ENCODE data around the gene LSM5. TPM values are rescaled to one million over a fixed set of nuclear protein-coding genes. Genes with fewer than 3 reads are reported as not detected.

LSM5 gene
- total RNA-seq, 1 experiment from 2014 or later = 87.3 TPM

- H3K36me3 Mint-ChIP-seq (ENCODE audit: insufficient read depth, unreplicated experiment) = no peaks in the 10 kb centered on the region
- no peak for TF ChIP-seq CTCF (IDR thresholded peaks at IDR 0.05; ENCODE audit: unreplicated experiment)
- no TSS peak for BruUV-seq (replicated peaks)
- DNase-seq (ENCODE audit: unreplicated experiment) = no peak
- no peaks in the 10 kb centered on the region for H3K27me3 Mint-ChIP-seq (ENCODE audit: insufficient read depth, unreplicated experiment)
- H3K27ac Mint-ChIP-seq (ENCODE audit: low read depth, unreplicated experiment) = no peak overlapping the region
- ChIA-PET POLR2A (interaction anchor here (1.5 kb wide), 1 partner anchor 32 kb away, joined by 3 read pairs; the partner anchor contains the start of gene LSM5), CTCF (interaction anchor here (0.9 kb wide), 1 partner anchor 253 kb away, joined by 3 read pairs; no protein-coding TSS in a partner anchor)
- no peaks in the 10 kb centered on the region for H3K9me3 Mint-ChIP-seq (ENCODE audit: unreplicated experiment)
- no peaks in the 10 kb centered on the region for H3K4me1 Mint-ChIP-seq (ENCODE audit: insufficient read depth, unreplicated experiment)
- H3K4me3 Mint-ChIP-seq (ENCODE audit: unreplicated experiment) = no peak overlapping the region
- intact Hi-C loops (cut with micrococcal nuclease) = no loop called here
These were observed 32.2 kb downstream of the LSM5 start for GRCh38 chr7:32458025-32458424.

- Mint-ChIP-seq H3K9me3 (ENCODE audit: unreplicated experiment) (peaks cover 13% of the 10 kb centered on the region), H3K27me3 (ENCODE audit: insufficient read depth, unreplicated experiment) (peaks cover 11% of the 10 kb centered on the region), H3K4me1 (ENCODE audit: insufficient read depth, unreplicated experiment) (no peaks in the 10 kb centered on the region), H3K4me3 (ENCODE audit: unreplicated experiment) (no peak overlapping the region), H3K36me3 (ENCODE audit: insufficient read depth, unreplicated experiment) (no peaks in the 10 kb centered on the region), H3K27ac (ENCODE audit: low read depth, unreplicated experiment) (no peak overlapping the region)
- no peak for TF ChIP-seq CTCF (IDR thresholded peaks at IDR 0.05; ENCODE audit: unreplicated experiment)
- ChIA-PET CTCF (no interaction called here), POLR2A (interaction anchor here (0.8 kb wide), 1 partner anchor 42 kb away, joined by 3 read pairs; the partner anchor contains the start of gene AVL9)
- no TSS peak for BruUV-seq (replicated peaks)
- intact Hi-C loops (cut with micrococcal nuclease) = no loop called here
- peak; percentile 42 for DNase-seq (ENCODE audit: unreplicated experiment)
These were observed 36.7 kb downstream of the LSM5 start for GRCh38 chr7:32453341-32454011.

GRCh38 chr7:32447218-32447617 lies 43.0 kb downstream of the LSM5 start:
- Mint-ChIP-seq H3K27me3 (ENCODE audit: insufficient read depth, unreplicated experiment) (peaks cover 11% of the 10 kb centered on the region), H3K4me1 (ENCODE audit: insufficient read depth, unreplicated experiment) (no peaks in the 10 kb centered on the region), H3K27ac (ENCODE audit: low read depth, unreplicated experiment) (no peak overlapping the region), H3K9me3 (ENCODE audit: unreplicated experiment) (peaks cover 13% of the 10 kb centered on the region), H3K4me3 (ENCODE audit: unreplicated experiment) (no peak overlapping the region), H3K36me3 (ENCODE audit: insufficient read depth, unreplicated experiment) (no peaks in the 10 kb centered on the region)
- intact Hi-C loops (cut with micrococcal nuclease) = no loop called here
- no TSS peak for BruUV-seq (replicated peaks)
- no peak for TF ChIP-seq CTCF (IDR thresholded peaks at IDR 0.05; ENCODE audit: unreplicated experiment)
- no peak for DNase-seq (ENCODE audit: unreplicated experiment)
- POLR2A ChIA-PET = no interaction called here
- CTCF ChIA-PET = interaction anchor here (0.6 kb wide), 1 partner anchor 476 kb away, joined by 3 read pairs; no protein-coding TSS in a partner anchor

- no peaks in the 10 kb centered on the region for H3K4me1 Mint-ChIP-seq (ENCODE audit: insufficient read depth, unreplicated experiment)
- H3K36me3 Mint-ChIP-seq (ENCODE audit: insufficient read depth, unreplicated experiment) = no peaks in the 10 kb centered on the region
- ChIA-PET CTCF (no interaction called here), POLR2A (no interaction called here)
- H3K4me3 Mint-ChIP-seq (ENCODE audit: unreplicated experiment) = no peak overlapping the region
- intact Hi-C loops (cut with micrococcal nuclease) = no loop called here
- DNase-seq (ENCODE audit: unreplicated experiment) = no peak
- no peaks in the 10 kb centered on the region for H3K9me3 Mint-ChIP-seq (ENCODE audit: unreplicated experiment)
- no peak for TF ChIP-seq CTCF (IDR thresholded peaks at IDR 0.05; ENCODE audit: unreplicated experiment)
- peaks cover 16% of the 10 kb centered on the region for H3K27me3 Mint-ChIP-seq (ENCODE audit: insufficient read depth, unreplicated experiment)
- BruUV-seq (replicated peaks) = no TSS peak
- no peak overlapping the region for H3K27ac Mint-ChIP-seq (ENCODE audit: low read depth, unreplicated experiment)
These were observed 53.8 kb downstream of the LSM5 start for GRCh38 chr7:32436146-32436928.
